IMR-90 (cell line): Measurements from ENCODE around the gene RAC2. TPM values are rescaled to one million over a fixed set of nuclear protein-coding genes. Genes with fewer than 3 reads are reported as not detected.
A peak's percentile ranks its signal among the peaks of the same experiment; 100 is the strongest.

Experiments used
- ATAC-seq: fragments of 200-7000 bp; cut with Tn5 transposase; 2 replicates; pipeline ENCODE4 v1.9.1; 2020; ENCODE audit warnings: low read depth, mild to moderate bottlenecking, moderate library complexity
- BruUV-seq: library from RNA; stranded (reverse); fragments of 400-500 nt; replicated peaks from 2 replicates; lab custom pipeline; 2021; lab: Mats Ljungman, UMichigan
- CTCF ChIA-PET: fragments of 300-600 bp; formaldehyde crosslinking; extraction: SDS; loops from one replicate; lab custom pipeline; 2021; ENCODE audit warnings: antibody characterized with exemption; lab: Yijun Ruan, JAX
- POLR2A ChIA-PET: fragments of 300-600 bp; sonication (Branson Sonifier 250); formaldehyde crosslinking; loops from one replicate; lab custom pipeline; 2022; ENCODE audit warnings: antibody characterized with exemption; ENCODE audit not compliant: unreplicated experiment; lab: Charles Lee
- DNase-seq: peaks from one replicate; pipeline ENCODE4 v3.0.0; 2013
- H2AFZ ChIP-seq: replicated peaks from 2 replicates; pipeline ENCODE3; 2013; ENCODE audit warnings: low read length, mild to moderate bottlenecking; ENCODE audit not compliant: poor library complexity
- H2AK5ac ChIP-seq: 2 replicates; pipeline ENCODE4 v1.6.1; 2013; ENCODE audit warnings: low read depth, low read length, inconsistent platforms
- H2AK9ac ChIP-seq: replicated peaks from 2 replicates; pipeline ENCODE3; 2013; ENCODE audit warnings: mild to moderate bottlenecking, low read depth, low read length, moderate library complexity; ENCODE audit not compliant: poor library complexity
- H2BK120ac ChIP-seq: 2 replicates; pipeline ENCODE4 v1.6.1; 2013; ENCODE audit warnings: low read depth, low read length, inconsistent platforms
- H2BK15ac ChIP-seq: 3 replicates; pipeline ENCODE4 v1.6.1; 2013; ENCODE audit warnings: low read depth, low read length, inconsistent platforms
- H2BK20ac ChIP-seq: 2 replicates; pipeline ENCODE4 v1.6.1; 2013; ENCODE audit warnings: low read depth, mild to moderate bottlenecking, inconsistent platforms, low read length, moderate library complexity
- H2BK5ac ChIP-seq: 2 replicates; pipeline ENCODE4 v1.6.1; 2013; ENCODE audit warnings: mild to moderate bottlenecking, low read depth, low read length, inconsistent platforms; ENCODE audit not compliant: poor library complexity, severe bottlenecking
- H3K14ac ChIP-seq: replicated peaks from 2 replicates; pipeline ENCODE4 v1.6.1; 2013; ENCODE audit warnings: low read depth, low read length, inconsistent platforms
- H3K18ac ChIP-seq: 2 replicates; pipeline ENCODE4 v1.6.1; 2013; ENCODE audit warnings: low read depth, low read length, control low read depth
- H3K23ac ChIP-seq: 2 replicates; pipeline ENCODE4 v1.6.1; 2013; ENCODE audit warnings: low read depth, low read length, inconsistent platforms
- H3K27ac ChIP-seq: 2 replicates; pipeline ENCODE4 v1.5.1; 2013; ENCODE audit warnings: mild to moderate bottlenecking, control low read depth, low read length; ENCODE audit not compliant: insufficient read depth
- H3K27me3 ChIP-seq: 2 replicates; pipeline ENCODE4 v1.6.1; 2013; ENCODE audit warnings: low read length; ENCODE audit not compliant: control insufficient read depth, insufficient read depth
- H3K36me3 ChIP-seq: 2 replicates; pipeline ENCODE4 v1.6.1; 2013; ENCODE audit warnings: low read length, mixed read lengths; ENCODE audit not compliant: control insufficient read depth, insufficient read depth
- H3K4ac ChIP-seq: 2 replicates; pipeline ENCODE4 v1.6.1; 2013; ENCODE audit warnings: low read depth, low read length, inconsistent platforms
- H3K4me1 ChIP-seq: 2 replicates; pipeline ENCODE4 v1.6.1; 2013; ENCODE audit warnings: low read length, mixed read lengths; ENCODE audit not compliant: control insufficient read depth, insufficient read depth
- H3K4me2 ChIP-seq: 2 replicates; pipeline ENCODE4 v1.6.1; 2013; ENCODE audit warnings: low read depth, mild to moderate bottlenecking, control low read depth, low read length, moderate library complexity
- H3K4me3 ChIP-seq: 2 replicates; pipeline ENCODE4 v1.5.1; 2013; ENCODE audit warnings: low read depth, mild to moderate bottlenecking, control low read depth, low read length, moderate library complexity; ENCODE audit not compliant: insufficient read depth
- H3K56ac ChIP-seq: 2 replicates; pipeline ENCODE4 v1.6.1; 2013; ENCODE audit warnings: low read length, inconsistent platforms; ENCODE audit not compliant: insufficient read depth; ENCODE audit errors: extremely low read depth
- H3K79me1 ChIP-seq, 2 experiments: 2 replicates each; pipeline ENCODE4 v1.6.1; 2013; ENCODE audit warnings: low read length in 2 of 2, inconsistent platforms in 1 of 2, low read depth in 1 of 2
- H3K9ac ChIP-seq: 2 replicates; pipeline ENCODE4 v1.6.1; 2013; ENCODE audit warnings: low read depth, low read length, control low read depth
- H3K9me1 ChIP-seq: 2 replicates; pipeline ENCODE4 v1.6.1; 2013; ENCODE audit warnings: low read length, inconsistent platforms; ENCODE audit not compliant: insufficient read depth
- H3K9me3 ChIP-seq: 2 replicates; pipeline ENCODE4 v1.6.1; 2013; ENCODE audit warnings: low read length; ENCODE audit not compliant: control insufficient read depth, insufficient read depth
- H4K20me1 ChIP-seq: 2 replicates; pipeline ENCODE4 v1.6.1; 2013; ENCODE audit warnings: low read length, inconsistent platforms; ENCODE audit not compliant: insufficient read depth
- H4K5ac ChIP-seq: 2 replicates; pipeline ENCODE4 v1.6.1; 2013; ENCODE audit warnings: mild to moderate bottlenecking, low read depth, low read length, control low read depth
- H4K8ac ChIP-seq, 2 experiments: 2 replicates each; pipeline ENCODE4 v1.6.1; 2013; ENCODE audit warnings: low read depth in 2 of 2, low read length in 2 of 2, control low read depth in 1 of 2, inconsistent platforms in 1 of 2
- H4K91ac ChIP-seq: 2 replicates; pipeline ENCODE4 v1.6.1; 2013; ENCODE audit warnings: low read depth, low read length, inconsistent platforms; ENCODE audit not compliant: insufficient read depth
- MAFK ChIP-seq: IDR thresholded peaks from 2 replicates; pipeline ENCODE4 v1.6.1; 2012; ENCODE audit warnings: low read depth, low read length, improper control_type of control experiment
- MXI1 ChIP-seq: IDR thresholded peaks from 2 replicates; pipeline ENCODE4 v1.6.1; 2012; ENCODE audit warnings: low read depth, mild to moderate bottlenecking, low read length, moderate library complexity, borderline replicate concordance
- POLR2A ChIP-seq: IDR thresholded peaks from 2 replicates; pipeline ENCODE4 v1.6.1; 2012; ENCODE audit warnings: mild to moderate bottlenecking, low read depth, low read length
- RCOR1 ChIP-seq: IDR thresholded peaks from 2 replicates; pipeline ENCODE4 v1.6.1; 2012; ENCODE audit warnings: mild to moderate bottlenecking, low read length, improper control_type of control experiment; ENCODE audit not compliant: insufficient replicate concordance
- WGBS, 2 experiments: methylation state at CpG; one replicate each; pipeline versions ENCODE4 v1.1.5 to v1.1.7; 2013; ENCODE audit warnings: missing lambda C conversion rate in 2 of 2; ENCODE audit not compliant: insufficient read length in 1 of 2; ENCODE audit errors: extremely low coverage in 2 of 2; 5-methylcytosine and 5-hydroxymethylcytosine counted together
- dilution Hi-C: fragments of 300-500 bp; cut with HindIII; formaldehyde crosslinking; loops from one replicate; pipeline ENCODE4 v1.14.3; 2018; ENCODE audit warnings: low sequenced_read_pairs; ENCODE audit not compliant: unreplicated experiment
- in situ Hi-C: fragments of 300-500 bp; cut with MboI; formaldehyde crosslinking; loops from 3 replicates; pipeline ENCODE4 v1.14.3; 2019; ENCODE audit warnings: low sequenced_read_pairs, inconsistent platforms, mixed read lengths
- intact Hi-C: fragments of 100-400 bp; cut with micrococcal nuclease; formaldehyde crosslinking; loops from 2 replicates; pipeline ENCODE4 v1.10.0; 2022
- polyA plus RNA-seq, 3 experiments: library from polyadenylated mRNA; depleted of rRNA; stranded (reverse); fragments of >200 nt; gene quantifications; 2 replicates each; pipeline ENCODE4 v1.2.3, GENCODE V29; 2012; ENCODE audit warnings: low replicate concordance in 1 of 3
- total RNA-seq: library from RNA; depleted of rRNA; stranded (reverse); fragments of >200 nt; gene quantifications from 2 replicates; pipeline ENCODE4 v1.2.3, GENCODE V29; 2012

RAC2 gene
- total and polyA plus RNA-seq, 2 of the 4 experiments (the other 2 are of a cell fraction), result 10.0 to 72.3 TPM

- H3K18ac ChIP-seq, result no peak overlapping the region
- no peak overlapping the region for H3K4me2 ChIP-seq
- H2AFZ ChIP-seq, result no peak overlapping the region
- H3K36me3 ChIP-seq, result no peaks in the 10 kb centered on the region
- no peak overlapping the region for H3K56ac ChIP-seq
- H3K23ac ChIP-seq, result no peak overlapping the region
- H3K9me1 ChIP-seq, result no peaks in the 10 kb centered on the region
- H2BK5ac ChIP-seq, result no peak overlapping the region
- H3K4me3 ChIP-seq, result no peak overlapping the region
- no peak overlapping the region for H2BK15ac ChIP-seq
- H3K27me3 ChIP-seq, result peaks cover 6% of the 10 kb centered on the region; the same call in 1 of the 2 replicates
- H2AK9ac ChIP-seq, result no peak overlapping the region
- ATAC-seq (peak; percentile 61), DNase-seq (peak; percentile 79)
- no peak overlapping the region for H3K14ac ChIP-seq
- H2BK20ac ChIP-seq, result no peak overlapping the region
- no TSS peak for BruUV-seq
- no peak for TF ChIP-seq MXI1
- TF ChIP-seq MAFK, result no peak
- TF ChIP-seq POLR2A, result no peak
- no peak for TF ChIP-seq RCOR1
- H3K4ac ChIP-seq, result no peak overlapping the region
- no peak overlapping the region for H4K5ac ChIP-seq
- H4K91ac ChIP-seq, result no peak overlapping the region
- ChIA-PET POLR2A (no interaction called here), CTCF (no interaction called here)
- WGBS, 2 experiments, result no CpG with 5 or more reads among the region's 5 CpGs
- in situ Hi-C loops (no loop called here), dilution Hi-C loops (no loop called here), intact Hi-C loops (no loop called here)
- H3K4me1 ChIP-seq, result peaks cover 7% of the 10 kb centered on the region; the same call in 1 of the 2 replicates
- H2BK120ac ChIP-seq, result no peak overlapping the region
- no peaks in the 10 kb centered on the region for H3K79me1 ChIP-seq
- no peak overlapping the region for H4K8ac ChIP-seq
- H3K27ac ChIP-seq, result no peak overlapping the region
- H3K9ac ChIP-seq, result no peak overlapping the region
- H2AK5ac ChIP-seq, result no peak overlapping the region
- H4K20me1 ChIP-seq, result no peaks in the 10 kb centered on the region
- no peaks in the 10 kb centered on the region for H3K9me3 ChIP-seq
These were observed 10.3 kb upstream of the RAC2 start for GRCh38 chr22:37254209-37254866.
